ENCODE measurements around the gene CPA1. TPM values are rescaled to one million over a fixed set of nuclear protein-coding genes. Genes with fewer than 3 reads are reported as not detected.

CPA1 gene
- total RNA-seq, 5 donors from 2014 or later (not counting 1 experiment from before 2014, with no cell fraction given), result 15.8 to 22.5 (median 16.0) TPM; not detected in 2

- H3K9me3 Mint-ChIP-seq, result peaks cover 11 to 15% (median 13%) of the 10 kb centered on the region in 3 donors
- H3K36me3 ChIP-seq (ENCODE audit: control insufficient read depth in 2 of 2, extremely low read depth in 1 of 2, insufficient read depth in 1 of 2, low read length in 1 of 2), result peaks cover 0 to 4% of the 10 kb centered on the region in 2 donors
- DNase-seq (no peak), ATAC-seq (replicated peaks in 1 of 4) (no peak)
- H3K4me1 ChIP-seq (ENCODE audit: control insufficient read depth in 1 of 2, extremely low read depth in 1 of 2, insufficient read depth in 2 of 2, low read length in 2 of 2), result peaks cover 10 to 13% of the 10 kb centered on the region in 2 experiments
- no peak overlapping the region for H3K4me3 Mint-ChIP-seq
- H3K27me3 Mint-ChIP-seq, result no peaks in the 10 kb centered on the region
- no peak overlapping the region for H3K4me3 ChIP-seq (ENCODE audit: control insufficient read depth in 1 of 2, extremely low read depth in 1 of 2, low read length in 1 of 2)
- CTCF ChIA-PET, result no interaction called here
- peaks cover 2 to 5% (median 2%) of the 10 kb centered on the region in 3 donors for H3K4me1 Mint-ChIP-seq
- no peak overlapping the region for H3K27ac ChIP-seq (ENCODE audit: low read length)
- 92% methylated on average over 7 of the region's 7 CpGs for WGBS (ENCODE audit: insufficient coverage)
- no peaks in the 10 kb centered on the region for H3K36me3 Mint-ChIP-seq
- no peak overlapping the region for H3K27ac Mint-ChIP-seq
- POLR2A ChIA-PET, result no interaction called here
- H3K9me3 ChIP-seq, result no peaks in the 10 kb centered on the region
- H3K27me3 ChIP-seq (replicated peaks in 1 of 2; ENCODE audit: control insufficient read depth in 2 of 2, extremely low read depth in 1 of 2, insufficient read depth in 2 of 2, low read length in 1 of 2), result peaks cover 0 to 12% of the 10 kb centered on the region in 2 experiments
Observed at GRCh38 chr7:130361681-130362080, 18.6 kb upstream of the CPA1 start.

DNA sequence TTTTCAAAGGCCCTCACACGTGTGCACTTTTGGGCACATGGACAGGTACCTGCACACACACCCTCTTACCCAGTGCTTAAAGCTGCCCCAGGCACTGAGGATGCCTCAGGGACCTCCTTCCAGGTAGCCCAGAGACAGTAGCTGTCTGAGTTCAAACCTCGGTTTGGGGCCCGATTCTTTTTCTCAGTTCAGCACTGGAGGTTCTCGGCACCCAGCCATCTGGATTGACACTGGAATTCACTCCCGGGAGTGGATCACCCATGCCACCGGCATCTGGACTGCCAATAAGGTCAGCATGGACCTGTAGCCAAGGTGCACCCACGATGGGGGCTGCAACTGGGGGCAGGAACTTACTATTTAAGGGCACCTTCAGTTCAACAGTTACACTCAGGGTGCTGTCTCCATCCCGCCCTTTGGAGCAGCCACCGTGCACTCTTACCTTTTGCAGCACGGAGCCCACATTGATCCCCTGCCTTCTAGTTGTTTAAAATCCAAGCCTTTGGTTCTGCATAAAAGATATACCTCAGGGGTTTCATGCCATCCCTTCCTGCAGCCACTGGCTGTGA is 18.0 kb upstream of the CPA1 start:
- Histone ChIP-seq H3K9me3 (no peaks in the 10 kb centered on the region), H3K4me1 (ENCODE audit: control insufficient read depth in 1 of 2, extremely low read depth in 1 of 2, insufficient read depth in 2 of 2, low read length in 2 of 2) (peaks cover 13 to 20% of the 10 kb centered on the region in 2 experiments), H3K27ac (ENCODE audit: low read length) (no peak overlapping the region), H3K36me3 (ENCODE audit: control insufficient read depth in 2 of 2, extremely low read depth in 1 of 2, insufficient read depth in 1 of 2, low read length in 1 of 2) (peaks cover 0 to 4% of the 10 kb centered on the region in 2 donors), H3K27me3 (replicated peaks in 1 of 2; ENCODE audit: control insufficient read depth in 2 of 2, extremely low read depth in 1 of 2, insufficient read depth in 2 of 2, low read length in 1 of 2) (peaks cover 0 to 12% of the 10 kb centered on the region in 2 experiments), H3K4me3 (ENCODE audit: control insufficient read depth in 1 of 2, extremely low read depth in 1 of 2, low read length in 1 of 2) (no peak overlapping the region)
- H3K36me3 Mint-ChIP-seq, result no peaks in the 10 kb centered on the region
- ATAC-seq (replicated peaks in 1 of 4), result no peak
- H3K27ac Mint-ChIP-seq, result no peak overlapping the region
- no peak for DNase-seq
- 89% methylated on average over 10 of the region's 10 CpGs for whole genome bisulfite sequencing (ENCODE audit: insufficient coverage)
- peaks cover 9 to 10% (median 9%) of the 10 kb centered on the region in 3 donors for H3K4me1 Mint-ChIP-seq
- no peaks in the 10 kb centered on the region for H3K27me3 Mint-ChIP-seq
- peaks cover 11 to 15% (median 13%) of the 10 kb centered on the region in 3 donors for H3K9me3 Mint-ChIP-seq
- ChIA-PET POLR2A (no interaction called here), CTCF (no interaction called here)
- H3K4me3 Mint-ChIP-seq, result no peak overlapping the region

GRCh38 chr7:130363026-130363847 is 17.1 kb upstream of the CPA1 start:
- H3K27me3 ChIP-seq (replicated peaks in 1 of 2; ENCODE audit: control insufficient read depth in 2 of 2, extremely low read depth in 1 of 2, insufficient read depth in 2 of 2, low read length in 1 of 2), result peaks cover 0 to 12% of the 10 kb centered on the region in 2 experiments
- H3K36me3 ChIP-seq (ENCODE audit: control insufficient read depth in 2 of 2, extremely low read depth in 1 of 2, insufficient read depth in 1 of 2, low read length in 1 of 2), result peaks cover 0 to 4% of the 10 kb centered on the region in 2 donors
- Mint-ChIP-seq H3K27me3 (no peaks in the 10 kb centered on the region), H3K4me3 (no peak overlapping the region), H3K9me3 (peaks cover 11 to 15% (median 13%) of the 10 kb centered on the region in 3 donors), H3K27ac (no peak overlapping the region), H3K36me3 (no peaks in the 10 kb centered on the region), H3K4me1 (peaks cover 10 to 13% (median 10%) of the 10 kb centered on the region in 3 donors)
- ATAC-seq (replicated peaks in 1 of 4), result no peak
- ChIA-PET POLR2A (no interaction called here), CTCF (interaction anchor here in 1 of 2 donors (0.5 to 0.6 kb wide), 2 partner anchors 8 to 1959 kb away, joined by 3 to 8 read pairs; no protein-coding TSS in a partner anchor)
- H3K27ac ChIP-seq (ENCODE audit: low read length), result no peak overlapping the region
- H3K4me1 ChIP-seq (ENCODE audit: control insufficient read depth in 1 of 2, extremely low read depth in 1 of 2, insufficient read depth in 2 of 2, low read length in 2 of 2), result peaks cover 13 to 29% of the 10 kb centered on the region in 2 experiments
- WGBS (ENCODE audit: insufficient coverage), result 78% methylated on average over 8 of the region's 8 CpGs
- no peaks in the 10 kb centered on the region for H3K9me3 ChIP-seq
- DNase-seq, result no peak
- no peak overlapping the region for H3K4me3 ChIP-seq (ENCODE audit: control insufficient read depth in 1 of 2, extremely low read depth in 1 of 2, low read length in 1 of 2)

- POLR2A ChIA-PET, result no interaction called here
- CTCF ChIA-PET, result no interaction called here
Observed at GRCh38 chr7:130364451-130364850, 15.8 kb upstream of the CPA1 start.

DNA sequence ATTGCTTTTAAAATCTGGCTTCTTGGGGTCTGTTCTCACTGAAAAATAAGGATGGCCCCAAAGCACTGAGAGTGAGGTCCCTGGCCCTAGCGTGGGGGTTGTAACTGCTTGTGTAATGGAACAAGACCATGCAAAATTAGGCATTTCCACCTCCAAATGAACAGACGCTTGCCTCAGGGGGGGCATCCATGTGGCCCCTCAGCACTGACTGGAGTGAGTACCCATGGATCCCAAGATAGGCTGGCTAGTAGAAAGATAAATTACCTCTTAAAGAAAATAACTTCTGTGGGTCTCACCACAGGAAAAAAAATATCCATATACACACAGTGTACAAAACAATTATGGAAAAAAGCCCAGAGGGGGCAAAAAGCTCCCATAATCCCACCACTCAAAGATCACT is 15.2 kb upstream of the CPA1 start:
- ATAC-seq (replicated peaks in 1 of 4) (no peak), DNase-seq (no peak)
- peaks cover 4 to 7% (median 5%) of the 10 kb centered on the region in 3 donors for H3K9me3 Mint-ChIP-seq
- WGBS (ENCODE audit: insufficient coverage), result no CpG with 5 or more reads among the region's 2 CpGs
- H3K9me3 ChIP-seq, result no peaks in the 10 kb centered on the region
- H3K4me1 ChIP-seq (ENCODE audit: control insufficient read depth in 1 of 2, extremely low read depth in 1 of 2, insufficient read depth in 2 of 2, low read length in 2 of 2), result peaks cover 13 to 47% of the 10 kb centered on the region in 2 experiments
- no peak overlapping the region for H3K27ac Mint-ChIP-seq
- H3K27me3 ChIP-seq (replicated peaks in 1 of 2; ENCODE audit: control insufficient read depth in 2 of 2, extremely low read depth in 1 of 2, insufficient read depth in 2 of 2, low read length in 1 of 2), result peaks cover 0 to 4% of the 10 kb centered on the region in 2 experiments
- H3K27me3 Mint-ChIP-seq, result no peaks in the 10 kb centered on the region
- H3K36me3 ChIP-seq (ENCODE audit: control insufficient read depth in 2 of 2, extremely low read depth in 1 of 2, insufficient read depth in 1 of 2, low read length in 1 of 2), result no peaks in the 10 kb centered on the region
- CTCF ChIA-PET, result no interaction called here
- H3K4me1 Mint-ChIP-seq, result peaks cover 13 to 27% (median 26%) of the 10 kb centered on the region in 3 donors
- H3K27ac ChIP-seq (ENCODE audit: low read length), result no peak overlapping the region
- POLR2A ChIA-PET, result no interaction called here
- H3K36me3 Mint-ChIP-seq, result no peaks in the 10 kb centered on the region
- no peak overlapping the region for H3K4me3 ChIP-seq (ENCODE audit: control insufficient read depth in 1 of 2, extremely low read depth in 1 of 2, low read length in 1 of 2)
- peak overlapping the region in 1 of 3 donors; percentile 19 for H3K4me3 Mint-ChIP-seq

More at GRCh38 chr7:130364451-130364850, 15.8 kb upstream of the CPA1 start:
- ATAC-seq (replicated peaks in 1 of 4), result no peak
- Mint-ChIP-seq H3K4me3 (no peak overlapping the region), H3K27ac (no peak overlapping the region), H3K36me3 (no peaks in the 10 kb centered on the region), H3K27me3 (no peaks in the 10 kb centered on the region), H3K9me3 (peaks cover 5 to 11% (median 9%) of the 10 kb centered on the region in 3 donors), H3K4me1 (peaks cover 12 to 21% (median 19%) of the 10 kb centered on the region in 3 donors)
- H3K4me1 ChIP-seq (ENCODE audit: control insufficient read depth in 1 of 2, extremely low read depth in 1 of 2, insufficient read depth in 2 of 2, low read length in 2 of 2), result peaks cover 13 to 41% of the 10 kb centered on the region in 2 experiments
- H3K4me3 ChIP-seq (ENCODE audit: control insufficient read depth in 1 of 2, extremely low read depth in 1 of 2, low read length in 1 of 2), result no peak overlapping the region
- H3K36me3 ChIP-seq (ENCODE audit: control insufficient read depth in 2 of 2, extremely low read depth in 1 of 2, insufficient read depth in 1 of 2, low read length in 1 of 2), result peaks cover 0 to 1% of the 10 kb centered on the region in 2 donors
- no peak overlapping the region for H3K27ac ChIP-seq (ENCODE audit: low read length)
- H3K9me3 ChIP-seq, result no peaks in the 10 kb centered on the region
- peaks cover 0 to 5% of the 10 kb centered on the region in 2 experiments for H3K27me3 ChIP-seq (replicated peaks in 1 of 2; ENCODE audit: control insufficient read depth in 2 of 2, extremely low read depth in 1 of 2, insufficient read depth in 2 of 2, low read length in 1 of 2)
- no peak for DNase-seq
- WGBS (ENCODE audit: insufficient coverage), result 100% methylated on average over 1 of the region's 4 CpGs

DNA sequence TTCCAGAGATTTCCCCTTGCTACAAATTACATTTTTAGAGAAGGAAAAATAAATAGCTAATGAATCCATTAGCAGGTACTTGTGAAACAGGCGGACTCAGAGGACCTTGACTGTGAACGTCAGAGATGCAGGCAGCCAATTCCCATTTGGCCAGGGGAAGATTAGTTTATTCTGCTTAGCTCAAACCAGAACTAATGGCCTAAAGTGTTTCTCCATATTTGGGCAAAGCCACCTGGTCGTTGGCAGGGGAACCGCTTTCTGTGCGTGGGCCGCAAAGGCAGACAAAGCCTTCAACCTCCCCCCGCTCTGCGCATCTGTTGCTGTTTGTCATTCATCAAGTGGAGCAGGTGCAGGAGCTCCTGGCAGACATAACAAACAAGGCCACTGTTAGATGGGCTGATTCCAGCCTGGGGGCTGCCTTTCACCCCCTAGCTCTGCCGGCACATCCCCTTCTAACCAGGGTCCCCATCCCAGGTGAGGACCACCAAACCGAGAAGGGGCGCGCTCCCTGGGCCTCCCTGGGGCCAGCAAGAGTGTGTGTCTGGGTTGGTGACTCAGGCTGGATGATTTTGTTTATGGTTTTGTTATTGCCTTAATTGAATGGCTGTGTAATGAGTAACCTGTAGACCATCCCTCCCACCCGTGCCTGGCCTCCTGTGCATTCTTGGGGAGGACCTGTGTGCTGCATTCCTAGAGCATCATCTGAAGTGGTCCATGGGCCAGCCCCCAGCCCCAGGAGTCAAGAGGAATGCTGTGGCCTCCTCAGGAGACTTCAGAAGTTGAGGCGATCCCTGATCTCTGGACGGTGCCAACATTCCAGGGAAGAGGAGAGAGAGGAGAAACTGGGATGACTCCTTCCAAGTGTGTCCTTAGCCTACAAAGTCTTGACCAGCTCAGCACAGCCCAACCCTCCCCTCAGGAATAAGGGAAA is 14.5 kb upstream of the CPA1 start:
- POLR2A ChIA-PET, result no interaction called here
- H3K4me3 Mint-ChIP-seq, result peak overlapping the region in 1 of 3 donors; percentile 19
- H3K4me1 Mint-ChIP-seq, result peaks cover 13 to 27% (median 26%) of the 10 kb centered on the region in 3 donors
- Histone ChIP-seq H3K27me3 (replicated peaks in 1 of 2; ENCODE audit: control insufficient read depth in 2 of 2, extremely low read depth in 1 of 2, insufficient read depth in 2 of 2, low read length in 1 of 2) (peaks cover 0 to 5% of the 10 kb centered on the region in 2 experiments), H3K9me3 (no peaks in the 10 kb centered on the region), H3K4me3 (ENCODE audit: control insufficient read depth in 1 of 2, extremely low read depth in 1 of 2, low read length in 1 of 2) (no peak overlapping the region), H3K27ac (ENCODE audit: low read length) (no peak overlapping the region), H3K4me1 (ENCODE audit: control insufficient read depth in 1 of 2, extremely low read depth in 1 of 2, insufficient read depth in 2 of 2, low read length in 2 of 2) (peaks cover 13 to 48% of the 10 kb centered on the region in 2 experiments), H3K36me3 (ENCODE audit: control insufficient read depth in 2 of 2, extremely low read depth in 1 of 2, insufficient read depth in 1 of 2, low read length in 1 of 2) (no peaks in the 10 kb centered on the region)
- H3K36me3 Mint-ChIP-seq, result no peaks in the 10 kb centered on the region
- CTCF ChIA-PET, result no interaction called here
- no peaks in the 10 kb centered on the region for H3K27me3 Mint-ChIP-seq
- no peak overlapping the region for H3K27ac Mint-ChIP-seq
- ATAC-seq (replicated peaks in 1 of 4) (no peak), DNase-seq (peak in 4 of 35 experiments; percentile 15 to 39 (median 26))
- WGBS (ENCODE audit: insufficient coverage), result 94% methylated on average over 5 of the region's 15 CpGs
- peaks cover 0 to under 1% (median 0%) of the 10 kb centered on the region in 3 donors for H3K9me3 Mint-ChIP-seq

Data from T-cell (primary cell).